Measurements from ENCODE around the gene PALS1. TPM values are rescaled to one million over a fixed set of nuclear protein-coding genes. Genes with fewer than 3 reads are reported as not detected.

Gene PALS1
- total RNA-seq, 1 donor from 2014 or later, result 12.4 TPM

- H3K27me3 Mint-ChIP-seq (ENCODE audit: unreplicated experiment), result no peaks in the 10 kb centered on the region
- no peaks in the 10 kb centered on the region for H3K9me3 Mint-ChIP-seq (ENCODE audit: unreplicated experiment)
- no peak for TF ChIP-seq CTCF (IDR thresholded peaks at IDR 0.05)
- H3K36me3 Mint-ChIP-seq (ENCODE audit: unreplicated experiment), result peaks cover 1% of the 10 kb centered on the region
- H3K27ac Mint-ChIP-seq (ENCODE audit: unreplicated experiment), result peak overlapping the region; percentile 1
- DNase-seq (ENCODE audit: extremely low spot score, unreplicated experiment), result no peak
- H3K4me3 Mint-ChIP-seq (ENCODE audit: unreplicated experiment), result no peak overlapping the region
- peaks cover under 1% of the 10 kb centered on the region for H3K4me1 Mint-ChIP-seq (ENCODE audit: unreplicated experiment)
Observed at GRCh38 chr14:67253076-67253635, 11.9 kb downstream of the PALS1 start.

DNA sequence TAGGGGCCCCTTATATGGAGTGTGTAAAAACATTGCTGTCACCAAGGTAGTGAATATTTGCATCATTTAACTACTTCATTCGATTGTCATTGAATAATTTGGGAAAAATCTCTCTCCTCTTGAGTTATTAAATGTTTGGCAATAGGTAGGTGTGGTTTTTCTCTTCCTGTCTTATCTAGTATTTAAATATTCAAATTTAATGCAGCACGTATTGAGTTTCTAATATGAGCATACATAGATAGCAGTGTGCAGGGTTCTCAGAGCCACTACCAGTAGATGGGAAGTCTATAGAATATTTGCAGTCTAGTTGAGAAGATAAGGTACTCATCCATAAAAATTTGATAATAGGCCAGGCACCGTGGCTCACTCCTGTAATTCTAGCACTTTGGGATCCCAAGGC lies 16.7 kb downstream of the PALS1 start:
- H3K4me3 Mint-ChIP-seq (ENCODE audit: unreplicated experiment), result no peak overlapping the region
- H3K36me3 Mint-ChIP-seq (ENCODE audit: unreplicated experiment), result no peaks in the 10 kb centered on the region
- no peak for TF ChIP-seq CTCF (IDR thresholded peaks at IDR 0.05)
- no peaks in the 10 kb centered on the region for H3K9me3 Mint-ChIP-seq (ENCODE audit: unreplicated experiment)
- DNase-seq (ENCODE audit: extremely low spot score, unreplicated experiment), result no peak
- H3K27ac Mint-ChIP-seq (ENCODE audit: unreplicated experiment), result no peak overlapping the region
- peaks cover 5% of the 10 kb centered on the region for H3K4me1 Mint-ChIP-seq (ENCODE audit: unreplicated experiment)
- H3K27me3 Mint-ChIP-seq (ENCODE audit: unreplicated experiment), result no peaks in the 10 kb centered on the region

GRCh38 chr14:67260965-67261364 lies 19.7 kb downstream of the PALS1 start:
- Mint-ChIP-seq H3K27me3 (ENCODE audit: unreplicated experiment) (no peaks in the 10 kb centered on the region), H3K36me3 (ENCODE audit: unreplicated experiment) (no peaks in the 10 kb centered on the region), H3K4me1 (ENCODE audit: unreplicated experiment) (peaks cover 23% of the 10 kb centered on the region), H3K4me3 (ENCODE audit: unreplicated experiment) (no peak overlapping the region), H3K27ac (ENCODE audit: unreplicated experiment) (no peak overlapping the region), H3K9me3 (ENCODE audit: unreplicated experiment) (no peaks in the 10 kb centered on the region)
- no peak for DNase-seq (ENCODE audit: extremely low spot score, unreplicated experiment)
- TF ChIP-seq CTCF (IDR thresholded peaks at IDR 0.05), result no peak

GRCh38 chr14:67263499-67264149 lies 22.4 kb downstream of the PALS1 start:
- no peak for TF ChIP-seq CTCF (IDR thresholded peaks at IDR 0.05)
- H3K4me3 Mint-ChIP-seq (ENCODE audit: unreplicated experiment), result no peak overlapping the region
- peak overlapping the region; percentile 2 for H3K27ac Mint-ChIP-seq (ENCODE audit: unreplicated experiment)
- H3K36me3 Mint-ChIP-seq (ENCODE audit: unreplicated experiment), result no peaks in the 10 kb centered on the region
- no peaks in the 10 kb centered on the region for H3K27me3 Mint-ChIP-seq (ENCODE audit: unreplicated experiment)
- no peak for DNase-seq (ENCODE audit: extremely low spot score, unreplicated experiment)
- no peaks in the 10 kb centered on the region for H3K9me3 Mint-ChIP-seq (ENCODE audit: unreplicated experiment)
- peaks cover 34% of the 10 kb centered on the region for H3K4me1 Mint-ChIP-seq (ENCODE audit: unreplicated experiment)

- H3K4me1 Mint-ChIP-seq (ENCODE audit: unreplicated experiment), result peaks cover 49% of the 10 kb centered on the region
- no peaks in the 10 kb centered on the region for H3K9me3 Mint-ChIP-seq (ENCODE audit: unreplicated experiment)
- no peaks in the 10 kb centered on the region for H3K36me3 Mint-ChIP-seq (ENCODE audit: unreplicated experiment)
- H3K27me3 Mint-ChIP-seq (ENCODE audit: unreplicated experiment), result no peaks in the 10 kb centered on the region
- H3K27ac Mint-ChIP-seq (ENCODE audit: unreplicated experiment), result no peak overlapping the region
- H3K4me3 Mint-ChIP-seq (ENCODE audit: unreplicated experiment), result no peak overlapping the region
- DNase-seq (ENCODE audit: extremely low spot score, unreplicated experiment), result no peak
- no peak for TF ChIP-seq CTCF (IDR thresholded peaks at IDR 0.05)
Observed at GRCh38 chr14:67265131-67265530, 23.9 kb downstream of the PALS1 start.

Measured in osteocyte (in vitro differentiated cells).